GM20000 (cell line): ENCODE results near the gene ACR.

Source experiments
- DNase-seq: peaks from one replicate; pipeline ENCODE4 v3.0.0; 2012; ENCODE audit warnings: low spot score
- TF ChIP-seq, protein P1 (sequence below): IDR thresholded peaks from 2 replicates; pipeline ENCODE4 v1.5.1; 2012; ENCODE audit warnings: mild to moderate bottlenecking, control low read depth; ENCODE audit errors: extremely low read depth, missing control alignments

Gene ACR

DNA sequence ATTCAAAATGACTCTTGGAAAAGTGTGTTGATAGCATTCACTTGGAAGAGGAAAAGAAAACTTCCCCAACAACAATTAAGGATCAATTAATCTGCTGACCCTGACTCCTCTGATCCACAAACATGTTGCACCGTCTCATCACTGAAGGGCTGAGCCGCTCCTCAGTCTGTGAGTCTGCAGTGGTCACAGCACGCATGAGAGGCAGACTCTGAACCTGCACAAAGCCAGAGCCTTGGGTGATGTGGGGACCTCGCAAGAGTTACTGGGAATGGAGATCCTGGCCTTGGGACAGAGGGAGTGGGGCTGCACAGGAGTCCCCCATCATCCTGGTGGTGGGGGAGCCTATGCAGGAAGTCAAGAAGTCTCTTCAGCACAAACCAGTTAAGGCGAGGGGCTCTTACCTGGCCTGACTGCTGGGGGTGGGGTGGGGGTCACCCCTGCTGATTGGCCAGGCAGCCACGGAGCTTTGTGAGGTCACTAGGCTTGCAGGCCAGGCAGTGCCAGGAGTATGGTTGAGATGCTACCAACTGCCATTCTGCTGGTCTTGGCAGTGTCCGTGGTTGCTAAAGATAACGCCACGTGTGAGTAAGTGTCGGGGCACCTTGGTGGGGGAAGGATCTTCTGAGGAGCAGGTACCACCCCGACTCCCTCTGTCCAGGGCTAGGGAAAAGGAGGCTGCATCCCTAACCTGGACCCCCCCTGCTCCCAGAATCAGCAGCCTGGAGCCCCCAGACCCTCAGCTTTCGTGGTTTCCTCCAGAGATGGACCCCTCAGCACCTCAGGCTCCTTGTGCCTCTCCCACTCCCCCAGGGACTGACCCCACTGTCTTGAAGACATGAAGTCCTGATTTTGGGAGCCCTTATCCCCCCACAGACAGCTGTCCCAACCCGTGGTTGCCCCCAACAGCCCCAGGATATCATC, at the start of gene ACR:
TSS of gene ACR (plus strand) at position 477 of the 921 bp plus-strand sequence. CDS start at position 509, 32 bp downstream.
- DNase-seq, result no peak
- TF ChIP-seq, protein P1, sequence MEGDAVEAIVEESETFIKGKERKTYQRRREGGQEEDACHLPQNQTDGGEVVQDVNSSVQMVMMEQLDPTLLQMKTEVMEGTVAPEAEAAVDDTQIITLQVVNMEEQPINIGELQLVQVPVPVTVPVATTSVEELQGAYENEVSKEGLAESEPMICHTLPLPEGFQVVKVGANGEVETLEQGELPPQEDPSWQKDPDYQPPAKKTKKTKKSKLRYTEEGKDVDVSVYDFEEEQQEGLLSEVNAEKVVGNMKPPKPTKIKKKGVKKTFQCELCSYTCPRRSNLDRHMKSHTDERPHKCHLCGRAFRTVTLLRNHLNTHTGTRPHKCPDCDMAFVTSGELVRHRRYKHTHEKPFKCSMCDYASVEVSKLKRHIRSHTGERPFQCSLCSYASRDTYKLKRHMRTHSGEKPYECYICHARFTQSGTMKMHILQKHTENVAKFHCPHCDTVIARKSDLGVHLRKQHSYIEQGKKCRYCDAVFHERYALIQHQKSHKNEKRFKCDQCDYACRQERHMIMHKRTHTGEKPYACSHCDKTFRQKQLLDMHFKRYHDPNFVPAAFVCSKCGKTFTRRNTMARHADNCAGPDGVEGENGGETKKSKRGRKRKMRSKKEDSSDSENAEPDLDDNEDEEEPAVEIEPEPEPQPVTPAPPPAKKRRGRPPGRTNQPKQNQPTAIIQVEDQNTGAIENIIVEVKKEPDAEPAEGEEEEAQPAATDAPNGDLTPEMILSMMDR, result no peak

DNA sequence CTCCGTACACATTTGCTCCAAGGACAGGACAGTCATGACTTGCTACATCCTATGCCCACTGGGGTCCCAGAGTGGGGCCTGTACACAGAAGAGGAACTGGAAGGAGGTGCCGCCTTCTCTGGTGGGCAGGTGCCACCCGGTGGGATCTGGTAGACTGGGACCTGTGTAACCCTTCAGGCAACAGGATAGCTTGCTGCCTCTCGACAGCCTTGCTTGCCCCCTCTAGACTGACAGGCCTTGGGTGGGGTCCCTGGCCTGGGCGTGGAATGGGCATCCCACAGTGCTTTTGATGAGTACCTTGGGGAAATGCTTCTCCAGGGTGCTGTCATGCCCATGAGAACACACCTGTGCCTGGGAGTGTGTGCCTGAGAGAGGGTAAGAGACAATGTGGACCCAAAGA, 49.6 kb upstream of the ACR start:
- DNase-seq, result no peak
- TF ChIP-seq, protein P1, result no peak

DNA sequence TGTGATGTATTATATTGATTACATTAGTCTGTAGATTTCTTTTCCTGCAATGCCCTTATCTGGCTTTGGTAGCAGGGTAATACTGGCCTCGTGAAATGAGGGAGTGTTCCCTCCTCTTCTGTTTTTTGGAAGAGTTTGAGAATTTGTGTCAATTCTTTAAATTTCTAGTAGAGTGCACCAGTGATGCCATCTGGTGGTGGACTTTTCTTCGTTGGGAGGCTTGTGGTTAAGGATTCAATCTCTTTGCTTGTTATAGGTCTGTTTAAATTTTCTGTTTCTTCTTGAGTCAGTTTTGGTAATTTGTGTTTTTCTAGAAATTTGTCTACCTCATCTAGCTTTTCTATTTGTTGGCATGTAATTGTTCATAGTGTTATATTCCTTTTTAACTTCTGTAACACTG, 46.5 kb upstream of the ACR start:
- no peak for DNase-seq
- TF ChIP-seq, protein P1, result peak; percentile 37

DNA sequence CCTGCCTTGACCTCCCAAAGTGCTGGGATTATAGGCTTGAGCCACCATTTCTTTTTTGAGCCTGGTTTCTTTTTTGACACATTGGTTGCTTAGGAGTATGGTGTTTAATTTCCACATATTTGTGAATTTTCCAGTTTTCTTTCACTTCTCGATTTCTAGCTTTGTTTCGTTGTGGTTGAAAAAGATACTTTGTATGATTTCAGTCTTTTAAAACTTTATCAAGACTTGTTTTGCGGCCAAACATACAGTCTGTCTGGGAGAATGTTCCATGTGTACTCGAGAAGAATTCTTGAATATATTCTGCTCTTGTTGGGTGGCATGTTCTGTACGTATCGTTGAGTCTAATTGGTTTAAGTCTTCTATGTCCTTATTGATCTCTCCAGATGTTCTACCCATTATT, 44.5 kb upstream of the ACR start:
- no peak for DNase-seq
- TF ChIP-seq, protein P1, result no peak

DNA sequence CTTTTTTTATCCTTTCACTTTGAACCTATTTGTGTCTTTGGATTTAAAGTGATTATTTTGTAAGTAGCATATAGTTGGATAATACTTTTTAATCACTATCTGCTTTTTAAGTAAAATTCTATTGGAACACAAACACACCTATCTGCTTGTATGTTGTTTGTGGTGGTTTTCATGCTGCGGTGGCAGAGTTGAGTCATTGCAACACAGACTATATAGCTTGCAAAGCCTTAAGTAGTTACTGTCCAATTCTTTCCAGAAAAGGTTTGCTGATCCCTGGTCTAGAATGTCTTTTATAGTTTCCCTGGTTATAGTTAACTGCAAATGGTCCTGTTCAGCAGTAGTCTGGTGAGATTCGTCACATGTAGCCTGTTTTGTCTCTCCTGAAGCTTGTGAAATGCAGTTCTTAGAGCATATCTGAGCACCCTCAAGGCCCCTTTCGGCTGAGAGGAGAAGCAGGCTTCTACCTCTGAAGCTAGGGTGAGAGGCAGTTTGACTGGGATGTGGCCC, 43.9 kb upstream of the ACR start:
- no peak for DNase-seq
- TF ChIP-seq, protein P1, result no peak

DNA sequence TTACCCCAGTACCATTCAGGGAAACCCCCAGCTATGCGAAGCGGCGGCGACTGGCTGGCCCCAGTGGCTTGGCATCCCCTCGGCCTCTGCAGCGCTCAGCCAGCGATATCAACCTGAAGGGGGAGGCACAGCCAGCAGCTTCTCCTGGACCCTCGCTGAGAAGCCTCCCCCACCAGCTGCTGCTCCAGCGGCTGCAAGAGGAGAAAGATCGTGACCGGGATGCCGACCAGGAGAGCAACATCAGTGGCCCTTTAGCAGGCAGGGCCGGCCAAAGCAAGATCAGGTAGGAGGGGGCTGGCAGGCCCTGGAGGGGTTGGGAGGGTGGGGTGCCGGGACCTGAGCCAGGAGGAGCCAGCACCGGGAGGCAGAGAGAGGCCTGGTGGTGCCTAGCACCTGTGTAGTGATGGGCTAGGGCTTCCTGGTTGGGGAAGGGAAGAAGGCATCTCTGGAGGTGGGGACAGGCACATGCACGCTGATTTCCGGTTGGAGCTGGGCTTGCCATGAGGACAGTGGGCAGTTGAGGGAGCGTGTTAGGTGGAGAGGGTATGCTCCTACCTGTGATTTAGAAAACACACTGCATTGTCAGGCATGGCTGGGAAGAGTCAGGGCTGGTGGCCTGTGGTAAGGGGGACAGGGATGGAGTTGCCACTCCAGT, 43.1 kb upstream of the ACR start:
- TF ChIP-seq, protein P1, result no peak
- DNase-seq, result no peak

DNA sequence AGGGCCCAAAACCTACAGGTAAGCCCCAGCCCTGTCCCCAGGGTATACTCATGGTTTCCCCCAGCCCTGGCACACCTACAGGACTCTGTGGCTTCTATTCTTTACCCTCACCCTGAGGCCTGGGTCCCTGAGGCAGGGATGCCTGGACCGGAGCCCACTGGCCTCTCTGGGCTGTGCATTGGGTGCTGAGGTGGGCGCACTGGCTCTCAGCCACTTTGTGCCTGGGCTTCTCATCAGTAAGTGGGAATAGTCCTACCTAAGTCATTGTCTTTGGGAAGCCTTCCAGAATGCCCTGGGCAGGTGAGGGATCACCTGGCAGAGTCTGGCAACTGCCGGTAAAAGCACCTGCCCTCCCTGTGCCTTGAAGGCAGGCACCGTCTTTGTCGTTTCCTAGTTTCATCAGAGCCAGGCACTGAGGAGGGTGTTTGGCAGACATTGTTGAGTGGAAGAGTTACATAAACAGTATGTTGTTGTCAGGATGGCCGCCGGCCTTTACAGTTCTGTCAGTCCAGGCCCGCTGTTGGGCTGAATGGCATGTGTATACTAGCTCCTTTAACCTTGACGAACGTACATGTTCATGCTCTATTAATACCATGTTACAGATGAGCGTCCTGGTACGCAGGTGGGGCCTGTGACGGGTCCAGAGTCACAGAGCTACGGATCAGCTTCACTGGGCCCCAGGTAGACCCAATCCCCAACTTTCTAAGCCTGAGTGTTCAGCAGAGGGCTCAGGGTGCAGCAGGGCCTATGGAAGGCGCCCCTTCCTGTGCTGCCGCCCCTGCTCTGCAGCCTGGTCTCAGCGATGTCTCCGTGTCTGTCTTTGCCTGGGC, 42.4 kb upstream of the ACR start:
- DNase-seq, result no peak
- TF ChIP-seq, protein P1, result no peak
